Testis (tissue), 3 donors: ENCODE measurements around the gene ACP3. TPM values are rescaled to one million over a fixed set of nuclear protein-coding genes. Genes with fewer than 3 reads are reported as not detected.
"Not testable (repeated sequence)": the region's sequence is repeated elsewhere in the genome, so short reads cannot be mapped to it uniquely, and the experiment has no call there.

Source experiments
- DNase-seq: peaks from one replicate; pipeline ENCODE4 v3.0.0-alpha.2; 2019
- H3K27ac ChIP-seq, 2 donors: fragments of 200-600 bp; sonication (generic); one replicate each; pipeline ENCODE4 v1.5.1; 2019
- H3K27me3 ChIP-seq: fragments of 200-600 bp; sonication (generic); one replicate; pipeline ENCODE4 v1.5.1; 2019
- H3K36me3 ChIP-seq: fragments of 200-600 bp; sonication (generic); one replicate; pipeline ENCODE4 v1.5.1; 2017; ENCODE audit warnings: low read depth; ENCODE audit errors: missing control alignments
- H3K4me1 ChIP-seq: fragments of 200-600 bp; sonication (generic); one replicate; pipeline ENCODE4 v1.5.1; 2019
- H3K4me3 ChIP-seq, 2 donors: fragments of 200-600 bp; sonication (generic); one replicate each; pipeline ENCODE4 v1.5.1; 2017 to 2019
- H3K9me3 ChIP-seq: fragments of 200-600 bp; sonication (generic); one replicate; pipeline ENCODE4 v1.5.1; 2017
- POLR2A ChIP-seq: fragments of 450-650 bp; IDR thresholded peaks from one replicate; pipeline ENCODE4 v1.6.1; 2017; ENCODE audit warnings: antibody characterized with exemption, mild to moderate bottlenecking, moderate library complexity
- WGBS, 2 donors: methylation state at CpG; one replicate each; pipeline ENCODE4 v1.1.5; 2018; 5-methylcytosine and 5-hydroxymethylcytosine counted together
- intact Hi-C: fragments of 100-400 bp; cut with DNase I; formaldehyde crosslinking; loops from one replicate; pipeline ENCODE4 v1.15.1; 2023; ENCODE audit warnings: low total_unique reads
- polyA plus RNA-seq: library from polyadenylated mRNA; stranded (reverse); fragments of 350-450 nt; fragmentation: Illumina TruSeq; extraction: RNeasy Lipid Tissue Mini Kit (QIAGEN cat#74804); gene quantifications from one replicate; pipeline ENCODE4 v1.2.3, GENCODE V29; 2014; ENCODE audit warnings: low read depth, low replicate concordance; ENCODE audit not compliant: insufficient read depth
- total RNA-seq, 2 donors: library from RNA; depleted of rRNA; stranded (reverse); fragments of >200 nt; gene quantifications; one replicate each; pipeline ENCODE4 v1.2.3, GENCODE V29; 2016
- TF ChIP-seq, protein P1 (sequence below), 3 experiments: fragments of 450-650 bp in 2 of 3; fragments of 200-600 bp in 1 of 3; sonication (generic) in 1 of 3; IDR thresholded peaks; one replicate each; pipeline ENCODE4 v1.5.1; 2016 to 2019; ENCODE audit warnings: antibody characterized with exemption in 3 of 3, mild to moderate bottlenecking in 2 of 3, moderate library complexity in 1 of 3

ACP3 gene
- total and polyA plus RNA-seq, 3 donors from 2014 or later: 2.6 to 7.9 (median 5.8) TPM

GRCh38 chr3:132293251-132293650, 24.0 kb upstream of the ACP3 start:
- Histone ChIP-seq H3K4me3 (no peak overlapping the region), H3K4me1 (peaks cover 7% of the 10 kb centered on the region), H3K36me3 (no peaks in the 10 kb centered on the region), H3K27me3 (no peaks in the 10 kb centered on the region), H3K9me3 (no peaks in the 10 kb centered on the region), H3K27ac (no peak overlapping the region)
- intact Hi-C loops: no loop called here
- no peak for DNase-seq
- no peak for TF ChIP-seq POLR2A
- TF ChIP-seq, protein P1, sequence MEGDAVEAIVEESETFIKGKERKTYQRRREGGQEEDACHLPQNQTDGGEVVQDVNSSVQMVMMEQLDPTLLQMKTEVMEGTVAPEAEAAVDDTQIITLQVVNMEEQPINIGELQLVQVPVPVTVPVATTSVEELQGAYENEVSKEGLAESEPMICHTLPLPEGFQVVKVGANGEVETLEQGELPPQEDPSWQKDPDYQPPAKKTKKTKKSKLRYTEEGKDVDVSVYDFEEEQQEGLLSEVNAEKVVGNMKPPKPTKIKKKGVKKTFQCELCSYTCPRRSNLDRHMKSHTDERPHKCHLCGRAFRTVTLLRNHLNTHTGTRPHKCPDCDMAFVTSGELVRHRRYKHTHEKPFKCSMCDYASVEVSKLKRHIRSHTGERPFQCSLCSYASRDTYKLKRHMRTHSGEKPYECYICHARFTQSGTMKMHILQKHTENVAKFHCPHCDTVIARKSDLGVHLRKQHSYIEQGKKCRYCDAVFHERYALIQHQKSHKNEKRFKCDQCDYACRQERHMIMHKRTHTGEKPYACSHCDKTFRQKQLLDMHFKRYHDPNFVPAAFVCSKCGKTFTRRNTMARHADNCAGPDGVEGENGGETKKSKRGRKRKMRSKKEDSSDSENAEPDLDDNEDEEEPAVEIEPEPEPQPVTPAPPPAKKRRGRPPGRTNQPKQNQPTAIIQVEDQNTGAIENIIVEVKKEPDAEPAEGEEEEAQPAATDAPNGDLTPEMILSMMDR (IDR thresholded peaks at IDR 0.05): no peak

- 72 to 86% methylated on average over 5 of the region's 5 CpGs for WGBS, 2 donors
- no peaks in the 10 kb centered on the region for H3K36me3 ChIP-seq
- DNase-seq: no peak
- H3K27ac ChIP-seq: no peak overlapping the region
- TF ChIP-seq, protein P1 (IDR thresholded peaks at IDR 0.05): no peak
- TF ChIP-seq POLR2A: no peak
- intact Hi-C loops: no loop called here
- no peaks in the 10 kb centered on the region for H3K4me1 ChIP-seq
- no peaks in the 10 kb centered on the region for H3K9me3 ChIP-seq
- H3K27me3 ChIP-seq: no peaks in the 10 kb centered on the region
- no peak overlapping the region for H3K4me3 ChIP-seq
Observed at GRCh38 chr3:132294906-132295305, 22.3 kb upstream of the ACP3 start.

DNA sequence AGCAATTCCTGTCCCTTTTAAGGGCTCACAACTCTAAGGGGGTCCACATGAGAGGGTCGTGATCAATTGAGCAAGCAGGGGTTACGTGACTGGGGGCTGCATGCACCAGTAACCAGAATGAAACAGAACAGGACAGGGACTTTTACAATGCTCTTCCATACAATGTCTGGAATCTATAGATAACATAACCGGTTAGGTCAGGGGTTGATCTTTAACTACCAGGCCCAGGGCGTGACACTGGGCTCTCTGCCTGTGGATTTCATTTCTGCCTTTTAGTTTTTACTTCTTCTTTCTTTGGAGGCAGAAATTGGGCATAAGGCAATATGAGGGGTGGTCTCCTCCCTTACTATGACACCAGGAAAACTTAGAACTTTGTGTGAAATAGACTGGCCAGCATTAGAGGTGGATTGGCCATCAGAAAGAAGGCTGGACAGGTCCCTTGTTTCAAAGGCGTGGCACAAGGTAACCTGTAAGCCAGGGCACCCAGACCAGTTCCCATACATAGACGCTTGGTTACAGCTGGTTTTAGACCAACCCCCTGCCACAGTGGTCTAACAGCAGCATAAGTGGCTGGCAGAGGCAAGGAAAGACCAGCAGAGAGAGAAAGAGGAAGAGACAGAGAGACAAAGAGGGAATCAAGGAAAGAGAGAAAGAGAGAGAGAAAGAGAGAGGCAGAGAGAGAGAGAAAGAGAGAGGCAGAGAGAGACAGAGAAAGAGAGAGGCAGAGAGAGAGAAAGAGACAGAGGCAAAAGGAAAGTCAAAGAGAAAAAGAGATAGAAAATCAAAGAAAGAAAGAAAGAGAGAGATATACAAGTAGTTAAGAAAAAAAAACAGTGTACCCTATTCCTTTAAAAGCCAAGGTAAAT, 13.6 kb upstream of the ACP3 start:
- H3K27me3 ChIP-seq, H3K36me3 ChIP-seq, H3K27ac ChIP-seq, H3K4me3 ChIP-seq, DNase-seq, H3K4me1 ChIP-seq, H3K9me3 ChIP-seq, intact Hi-C loops: not testable (repeated sequence)
- 83 to 93% methylated on average over 6 of the region's 6 CpGs for WGBS, 2 donors

DNA sequence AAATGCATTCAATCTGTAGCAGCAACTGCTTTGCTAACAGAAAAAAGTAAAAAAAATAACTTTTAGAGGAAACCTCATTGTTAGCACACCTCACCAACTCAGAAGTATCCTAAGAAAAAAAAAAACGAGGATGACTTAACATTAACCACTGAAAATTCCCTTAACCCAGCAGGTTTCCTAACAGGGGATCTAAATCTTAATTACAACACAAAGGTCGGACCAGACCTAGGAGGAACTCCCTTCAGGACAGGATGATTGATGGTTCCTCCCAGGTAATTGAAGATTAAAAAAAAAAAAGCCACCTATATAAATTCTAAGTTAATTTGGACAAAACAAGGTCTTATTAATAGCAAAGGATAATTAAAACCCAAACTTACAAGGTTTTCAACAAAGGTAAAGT, 12.9 kb upstream of the ACP3 start:
- intact Hi-C loops, H3K4me3 ChIP-seq, DNase-seq, H3K9me3 ChIP-seq, H3K27me3 ChIP-seq, H3K4me1 ChIP-seq, H3K27ac ChIP-seq, H3K36me3 ChIP-seq: not testable (repeated sequence)
- WGBS, 2 donors: 52 to 71% methylated on average over 2 of the region's 2 CpGs

DNA sequence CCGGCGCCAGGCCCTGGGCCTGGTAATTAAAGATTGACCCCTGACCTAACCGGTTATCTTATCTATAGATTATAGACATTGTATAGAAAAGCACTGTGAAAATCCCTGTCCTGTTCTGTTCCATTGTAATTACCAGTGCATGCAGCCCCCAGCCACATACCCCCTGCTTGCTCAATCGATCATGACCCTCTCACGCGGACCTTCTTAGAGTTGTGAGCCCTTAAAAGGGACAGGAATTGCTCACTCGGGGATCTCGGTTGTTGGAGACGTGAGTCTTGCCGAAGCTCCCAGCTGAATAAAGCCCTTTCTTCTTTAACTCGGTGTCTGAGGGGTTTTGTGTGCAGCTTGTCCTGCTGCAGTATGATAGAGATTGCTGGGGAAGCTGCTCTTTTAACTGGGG, 7.2 kb upstream of the ACP3 start:
- H3K4me3 ChIP-seq, H3K36me3 ChIP-seq, H3K9me3 ChIP-seq, intact Hi-C loops, H3K27me3 ChIP-seq, DNase-seq, H3K27ac ChIP-seq, H3K4me1 ChIP-seq: not testable (repeated sequence)
- 87 to 88% methylated on average over 11 of the region's 11 CpGs for WGBS, 2 donors

GRCh38 chr3:132311316-132311715, 5.9 kb upstream of the ACP3 start:
- Histone ChIP-seq H3K27ac (no peak overlapping the region), H3K27me3 (no peaks in the 10 kb centered on the region), H3K9me3 (no peaks in the 10 kb centered on the region), H3K4me3 (no peak overlapping the region), H3K4me1 (no peaks in the 10 kb centered on the region), H3K36me3 (no peaks in the 10 kb centered on the region)
- TF ChIP-seq, protein P1 (IDR thresholded peaks at IDR 0.05): no peak
- no peak for TF ChIP-seq POLR2A
- intact Hi-C loops: no loop called here
- WGBS, 2 donors: 87% methylated on average over 3 of the region's 3 CpGs
- no peak for DNase-seq
